Natural killer cell treated with Interleukin-12 subunit alpha and Interleukin-12 subunit beta and Interleukin-15 and Interleukin-18, amount 100 ng/mL, for 72 hours (primary cell): ENCODE results near the gene KCNN1. TPM values are rescaled to one million over a fixed set of nuclear protein-coding genes. Genes with fewer than 3 reads are reported as not detected.
"Not testable (repeated sequence)": the region's sequence is repeated elsewhere in the genome, so short reads cannot be mapped to it uniquely, and the experiment has no call there.

Source experiments
- ATAC-seq, 2 donors: fragments of 150-1000 bp; cut with Tn5 transposase in 1 of 2; sonication (Bioruptor Pico), chemical (Tn5 transposase) in 1 of 2; 2 replicates each; pipeline ENCODE4 v1.10.0; 2021
- DNase-seq: peaks from one replicate; pipeline ENCODE4 v3.0.0; 2022; ENCODE audit warnings: low spot score
- H3K27ac Mint-ChIP-seq, 2 donors: 1 replicate in 1 of 2; 2 replicates in 1 of 2; pipeline ENCODE4 v1.8.0; 2022; ENCODE audit warnings: mixed read lengths in 2 of 2, mild to moderate bottlenecking in 1 of 2, moderate library complexity in 1 of 2
- H3K27me3 Mint-ChIP-seq, 2 donors: 1 replicate in 1 of 2; 2 replicates in 1 of 2; pipeline ENCODE4 v1.8.0; 2022; ENCODE audit warnings: mixed read lengths in 2 of 2
- H3K36me3 Mint-ChIP-seq: one replicate; pipeline ENCODE4 v1.8.0; 2022; ENCODE audit warnings: mixed read lengths
- H3K4me1 Mint-ChIP-seq, 2 donors: 1 replicate in 1 of 2; 2 replicates in 1 of 2; pipeline ENCODE4 v1.8.0; 2022; ENCODE audit warnings: low read depth in 2 of 2, mixed read lengths in 2 of 2, mild to moderate bottlenecking in 1 of 2
- H3K4me3 Mint-ChIP-seq: one replicate; pipeline ENCODE4 v1.8.0; 2022; ENCODE audit warnings: mixed read lengths
- H3K9me3 Mint-ChIP-seq: 2 replicates; pipeline ENCODE4 v1.8.0; 2022; ENCODE audit warnings: mixed read lengths
- total RNA-seq, 2 donors: library from RNA; stranded (reverse); gene quantifications; one replicate each; pipeline ENCODE4 v1.2.3, GENCODE V29; 2022

KCNN1 gene
- total RNA-seq, 2 donors from 2014 or later = 1.0 to 1.3 TPM

- H3K9me3 Mint-ChIP-seq = no peaks in the 10 kb centered on the region
- H3K4me1 Mint-ChIP-seq = peaks cover 16 to 21% of the 10 kb centered on the region in 2 donors
- H3K27me3 Mint-ChIP-seq = no peaks in the 10 kb centered on the region
- DNase-seq (no peak), ATAC-seq (no peak)
- H3K4me3 Mint-ChIP-seq = no peak overlapping the region
- H3K27ac Mint-ChIP-seq = no peak overlapping the region
- H3K36me3 Mint-ChIP-seq = no peaks in the 10 kb centered on the region
Observed at GRCh38 chr19:18027151-18027550, 60.2 kb downstream of the KCNN1 start.

- Mint-ChIP-seq H3K4me1 (peaks cover 6 to 10% of the 10 kb centered on the region in 2 donors), H3K4me3 (no peak overlapping the region), H3K27me3 (no peaks in the 10 kb centered on the region), H3K36me3 (no peaks in the 10 kb centered on the region), H3K9me3 (no peaks in the 10 kb centered on the region), H3K27ac (no peak overlapping the region)
- no peak for ATAC-seq
- no peak for DNase-seq
Observed at GRCh38 chr19:18029617-18030338, 62.9 kb downstream of the KCNN1 start.

- not testable (repeated sequence) for H3K4me3 Mint-ChIP-seq, ATAC-seq, DNase-seq, H3K9me3 Mint-ChIP-seq, H3K27me3 Mint-ChIP-seq, H3K36me3 Mint-ChIP-seq
- peaks cover 6 to 10% of the 10 kb centered on the region in 2 donors for H3K4me1 Mint-ChIP-seq
- peak overlapping the region in 1 of 2 donors; percentile 12 for H3K27ac Mint-ChIP-seq
Observed at GRCh38 chr19:18031401-18031800, 64.5 kb downstream of the KCNN1 start.

DNA sequence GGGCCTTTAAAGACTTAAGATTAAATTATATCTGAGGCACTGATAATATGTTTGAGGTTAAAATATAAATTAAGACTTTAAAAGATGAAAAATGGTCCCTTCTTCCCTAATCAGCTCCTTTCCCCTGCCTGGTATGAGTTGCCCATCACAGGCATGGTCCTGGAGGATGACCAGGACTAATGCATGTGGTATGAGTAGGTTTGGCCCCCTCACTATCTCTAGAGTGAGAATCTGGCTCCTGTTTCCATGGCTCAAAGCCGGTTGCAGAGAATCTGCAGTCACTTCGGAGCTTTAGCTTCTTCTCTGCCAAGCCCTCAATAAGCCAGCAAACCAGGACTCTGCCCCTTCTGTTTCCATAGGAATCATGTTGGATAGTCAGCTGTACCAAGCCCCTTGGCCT is 65.2 kb downstream of the KCNN1 start:
- H3K4me3 Mint-ChIP-seq, H3K36me3 Mint-ChIP-seq, H3K27me3 Mint-ChIP-seq, DNase-seq, H3K9me3 Mint-ChIP-seq, H3K27ac Mint-ChIP-seq, ATAC-seq: not testable (repeated sequence)
- H3K4me1 Mint-ChIP-seq = peaks cover 6 to 10% of the 10 kb centered on the region in 2 donors

DNA sequence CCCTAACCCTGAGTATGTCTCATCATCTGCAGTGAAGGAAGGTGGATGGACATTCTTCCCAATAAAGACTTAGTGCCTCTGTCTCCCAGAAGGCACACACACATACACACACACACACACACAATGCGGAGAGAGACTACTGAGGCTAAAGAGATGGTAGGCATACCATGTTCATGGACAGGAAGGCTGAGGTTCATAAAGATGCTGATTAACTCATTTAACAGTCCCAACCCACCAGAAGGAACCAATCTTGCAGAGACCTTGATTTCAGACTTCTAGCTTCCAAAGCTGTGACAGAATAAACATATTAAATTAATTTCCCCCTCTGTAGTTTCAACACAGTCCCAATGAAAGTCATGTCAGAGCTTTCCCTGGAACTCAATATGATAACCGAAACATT is 74.1 kb downstream of the KCNN1 start:
- peaks cover 7 to 10% of the 10 kb centered on the region in 2 donors for H3K27me3 Mint-ChIP-seq
- no peak overlapping the region for H3K4me3 Mint-ChIP-seq
- no peaks in the 10 kb centered on the region for H3K36me3 Mint-ChIP-seq
- H3K9me3 Mint-ChIP-seq = no peaks in the 10 kb centered on the region
- no peak for DNase-seq
- H3K27ac Mint-ChIP-seq = no peak overlapping the region
- ATAC-seq = no peak
- H3K4me1 Mint-ChIP-seq = peaks cover 29 to 33% of the 10 kb centered on the region in 2 donors

- H3K4me3 Mint-ChIP-seq = peak overlapping the region; percentile 78
- peaks cover 37 to 42% of the 10 kb centered on the region in 2 donors for H3K4me1 Mint-ChIP-seq
- no peaks in the 10 kb centered on the region for H3K36me3 Mint-ChIP-seq
- ATAC-seq (no peak), DNase-seq (no peak)
- peak overlapping the region; percentile 19 to 56 for H3K27ac Mint-ChIP-seq
- H3K9me3 Mint-ChIP-seq = no peaks in the 10 kb centered on the region
- H3K27me3 Mint-ChIP-seq = peaks cover 10 to 12% of the 10 kb centered on the region in 2 donors
Observed at GRCh38 chr19:18043676-18044075, 76.8 kb downstream of the KCNN1 start.

DNA sequence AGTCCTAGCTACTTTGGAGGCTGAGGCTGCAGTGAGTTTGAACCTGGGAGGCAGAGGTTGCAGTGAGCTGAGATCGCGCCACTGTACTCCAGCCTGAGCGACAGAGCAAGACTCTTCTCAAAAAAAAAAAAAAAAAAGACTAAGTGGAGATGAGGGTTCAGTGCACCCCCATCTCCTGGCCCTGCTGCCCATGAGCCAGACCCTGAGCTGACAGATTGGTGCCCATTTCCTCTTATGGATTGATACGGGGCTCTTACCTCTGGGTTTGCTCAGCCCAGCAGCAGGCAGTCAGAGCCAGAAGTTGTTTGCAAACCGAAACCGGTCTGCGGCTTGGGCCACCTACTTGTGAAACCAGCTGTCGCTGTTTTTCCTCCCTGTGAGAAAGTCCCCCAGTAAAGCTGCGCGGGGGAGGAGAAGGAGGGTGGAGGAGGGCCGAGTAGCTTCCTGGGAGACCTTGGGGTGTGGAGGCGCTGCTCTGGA is 78.0 kb downstream of the KCNN1 start:
- H3K9me3 Mint-ChIP-seq = no peaks in the 10 kb centered on the region
- DNase-seq (peak; percentile 95), ATAC-seq (peak; percentile 98 to 99)
- peak overlapping the region; percentile 78 for H3K4me3 Mint-ChIP-seq
- H3K27ac Mint-ChIP-seq = peak overlapping the region; percentile 70 to 84
- no peaks in the 10 kb centered on the region for H3K36me3 Mint-ChIP-seq
- H3K27me3 Mint-ChIP-seq = peaks cover 12 to 15% of the 10 kb centered on the region in 2 donors
- H3K4me1 Mint-ChIP-seq = peaks cover 39 to 44% of the 10 kb centered on the region in 2 donors

GRCh38 chr19:18045307-18046050 is 78.6 kb downstream of the KCNN1 start:
- no peaks in the 10 kb centered on the region for H3K9me3 Mint-ChIP-seq
- peaks cover 18 to 20% of the 10 kb centered on the region in 2 donors for H3K27me3 Mint-ChIP-seq
- DNase-seq (no peak), ATAC-seq (no peak)
- H3K27ac Mint-ChIP-seq = peak overlapping the region; percentile 70 to 84
- no peaks in the 10 kb centered on the region for H3K36me3 Mint-ChIP-seq
- H3K4me3 Mint-ChIP-seq = peak overlapping the region; percentile 78
- H3K4me1 Mint-ChIP-seq = peaks cover 43 to 50% of the 10 kb centered on the region in 2 donors

- H3K4me1 Mint-ChIP-seq = peaks cover 44 to 51% of the 10 kb centered on the region in 2 donors
- peaks cover 18 to 20% of the 10 kb centered on the region in 2 donors for H3K27me3 Mint-ChIP-seq
- no peaks in the 10 kb centered on the region for H3K9me3 Mint-ChIP-seq
- H3K4me3 Mint-ChIP-seq = peak overlapping the region; percentile 78
- DNase-seq (no peak), ATAC-seq (no peak)
- no peaks in the 10 kb centered on the region for H3K36me3 Mint-ChIP-seq
- peak overlapping the region in 1 of 2 donors; percentile 70 for H3K27ac Mint-ChIP-seq
Observed at GRCh38 chr19:18046059-18046718, 79.3 kb downstream of the KCNN1 start.

DNA sequence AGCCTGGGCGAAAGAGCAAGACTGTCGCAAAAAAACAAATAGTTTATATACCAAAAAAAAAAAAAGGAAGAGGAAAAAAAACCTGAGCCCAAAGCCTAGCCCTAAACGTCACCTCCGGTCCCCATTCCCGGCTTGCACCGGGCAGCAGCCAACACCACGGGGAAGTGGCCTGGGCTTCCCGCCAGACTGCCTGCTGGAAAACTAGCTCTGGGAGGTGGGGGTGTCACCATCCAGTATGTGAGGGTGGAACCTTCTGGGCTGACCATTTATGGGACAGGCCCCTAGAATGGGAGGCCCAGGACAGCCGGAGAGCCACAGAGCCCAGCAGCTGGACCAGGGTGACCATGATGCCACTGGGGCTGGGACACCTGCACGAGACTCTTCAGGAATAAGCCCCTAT is 82.5 kb downstream of the KCNN1 start:
- H3K4me1 Mint-ChIP-seq = peaks cover 31 to 36% of the 10 kb centered on the region in 2 donors
- peaks cover 8 to 16% of the 10 kb centered on the region in 2 donors for H3K27me3 Mint-ChIP-seq
- DNase-seq = no peak
- no peaks in the 10 kb centered on the region for H3K9me3 Mint-ChIP-seq
- H3K27ac Mint-ChIP-seq = no peak overlapping the region
- H3K4me3 Mint-ChIP-seq = no peak overlapping the region
- no peak for ATAC-seq
- no peaks in the 10 kb centered on the region for H3K36me3 Mint-ChIP-seq

Other genes starting within 250 kb of the KCNN1 start
- 10 to 100 TPM; 71.0 to 75.6 TPM for gene MAP1S, start 247.6 kb upstream of the KCNN1 start, total RNA-seq
- 10 to 100 TPM; 28.6 to 71.0 TPM for gene FCHO1, start 215.6 kb upstream of the KCNN1 start, total RNA-seq
- not detected for gene B3GNT3, start 172.0 kb upstream of the KCNN1 start, total RNA-seq
- 10 to 100 TPM in 1 of 2 donors, 1 to 10 TPM in 1; 9.1 to 12.0 TPM for gene INSL3, start 145.6 kb upstream of the KCNN1 start, total RNA-seq
- gene JAK3, start 119.1 kb upstream of the KCNN1 start, total RNA-seq = 100 to 1,000 TPM; 184 to 195 TPM
- gene RPL18A, start 107.2 kb upstream of the KCNN1 start, total RNA-seq = 1,000 to 10,000 TPM; 1,379 to 1,604 TPM
- under 1 TPM; 0.57 to 0.89 TPM for gene SLC5A5, start 95.2 kb upstream of the KCNN1 start, total RNA-seq
- gene CCDC124, start 34.1 kb upstream of the KCNN1 start, total RNA-seq = 10 to 100 TPM; 70.4 to 92.8 TPM
- gene ARRDC2, start 41.1 kb downstream of the KCNN1 start, total RNA-seq = 10 to 100 TPM; 34.0 to 34.8 TPM
- 100 to 1,000 TPM; 109 to 124 TPM for gene IL12RB1, start 119.8 kb downstream of the KCNN1 start, total RNA-seq
- gene MAST3, start 130.7 kb downstream of the KCNN1 start, total RNA-seq = 10 to 100 TPM; 30.3 to 31.4 TPM
- 10 to 100 TPM; 12.6 to 20.1 TPM for gene PIK3R2, start 186.1 kb downstream of the KCNN1 start, total RNA-seq
- gene IFI30, start 206.7 kb downstream of the KCNN1 start, total RNA-seq = 100 to 1,000 TPM in 1 of 2 donors, 10 to 100 TPM in 1; 76.2 to 139 TPM
- gene MPV17L2, start 226.1 kb downstream of the KCNN1 start, total RNA-seq = 10 to 100 TPM; 17.4 to 34.2 TPM
- gene RAB3A, start 236.9 kb downstream of the KCNN1 start, total RNA-seq = 1 to 10 TPM; 3.9 to 5.1 TPM